Measurements from ENCODE around the gene CD8A.
"Not testable (repeated sequence)": the region's sequence is repeated elsewhere in the genome, so short reads cannot be mapped to it uniquely, and the experiment has no call there.

The CD8A gene

GRCh38 chr2:86739889-86740288, 50.8 kb downstream of the CD8A start:
- FAIRE-seq; DNase-seq (ENCODE audit: low spot score): not testable (repeated sequence)

GRCh38 chr2:86739485-86739884, 51.2 kb downstream of the CD8A start:
- not testable (repeated sequence) for FAIRE-seq; DNase-seq (ENCODE audit: low spot score)

- not testable (repeated sequence) for DNase-seq (ENCODE audit: low spot score)
Measured at GRCh38 chr2:86734896-86735295, 55.8 kb downstream of the CD8A start.

More at GRCh38 chr2:86734896-86735295, 55.8 kb downstream of the CD8A start:
- not testable (repeated sequence) for FAIRE-seq
